ENCODE measurements around the gene HMCES. TPM values are rescaled to one million over a fixed set of nuclear protein-coding genes. Genes with fewer than 3 reads are reported as not detected.

Gene HMCES
- total RNA-seq, 1 donor from 2014 or later, result 61.2 TPM

DNA sequence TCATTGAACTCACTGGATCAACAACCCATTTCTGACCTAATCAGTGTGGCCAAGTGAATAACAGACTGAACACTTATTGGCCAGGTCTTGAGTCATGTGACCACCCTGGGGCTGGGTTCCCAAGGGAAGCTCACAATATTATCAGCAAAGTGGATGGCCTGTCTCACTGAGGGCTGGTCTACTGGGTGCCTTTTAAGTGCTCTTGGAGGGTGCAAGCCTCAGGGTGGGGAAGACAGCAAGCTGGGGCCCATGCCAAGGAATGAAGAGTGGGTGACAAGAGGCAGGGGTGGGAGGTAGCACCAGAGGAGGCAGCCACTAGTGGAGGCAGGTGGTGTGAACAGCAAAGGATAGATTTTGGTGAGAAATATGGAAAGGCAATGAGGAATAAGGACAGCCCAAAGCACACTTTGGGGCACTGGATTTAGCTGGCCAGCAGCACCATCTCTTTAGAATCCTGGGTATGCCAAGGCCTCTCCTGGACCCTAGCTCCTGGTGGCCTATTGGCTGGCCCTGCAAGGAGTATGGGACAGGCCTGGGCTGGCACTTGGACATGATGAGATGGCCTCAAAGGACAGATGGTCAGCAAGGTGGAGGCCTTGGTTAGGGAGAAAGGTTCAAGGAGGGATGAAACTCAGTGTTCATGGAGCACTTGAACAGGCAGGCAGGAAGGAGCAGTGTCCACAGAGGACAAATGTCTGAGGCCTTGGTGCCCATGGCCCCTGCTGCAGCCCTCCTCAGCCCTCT lies 34.2 kb downstream of the HMCES start:
- H3K9me3 Mint-ChIP-seq, result no peaks in the 10 kb centered on the region
- DNase-seq (ENCODE audit: low read depth, low spot score), result no peak
- TF ChIP-seq, protein P1, sequence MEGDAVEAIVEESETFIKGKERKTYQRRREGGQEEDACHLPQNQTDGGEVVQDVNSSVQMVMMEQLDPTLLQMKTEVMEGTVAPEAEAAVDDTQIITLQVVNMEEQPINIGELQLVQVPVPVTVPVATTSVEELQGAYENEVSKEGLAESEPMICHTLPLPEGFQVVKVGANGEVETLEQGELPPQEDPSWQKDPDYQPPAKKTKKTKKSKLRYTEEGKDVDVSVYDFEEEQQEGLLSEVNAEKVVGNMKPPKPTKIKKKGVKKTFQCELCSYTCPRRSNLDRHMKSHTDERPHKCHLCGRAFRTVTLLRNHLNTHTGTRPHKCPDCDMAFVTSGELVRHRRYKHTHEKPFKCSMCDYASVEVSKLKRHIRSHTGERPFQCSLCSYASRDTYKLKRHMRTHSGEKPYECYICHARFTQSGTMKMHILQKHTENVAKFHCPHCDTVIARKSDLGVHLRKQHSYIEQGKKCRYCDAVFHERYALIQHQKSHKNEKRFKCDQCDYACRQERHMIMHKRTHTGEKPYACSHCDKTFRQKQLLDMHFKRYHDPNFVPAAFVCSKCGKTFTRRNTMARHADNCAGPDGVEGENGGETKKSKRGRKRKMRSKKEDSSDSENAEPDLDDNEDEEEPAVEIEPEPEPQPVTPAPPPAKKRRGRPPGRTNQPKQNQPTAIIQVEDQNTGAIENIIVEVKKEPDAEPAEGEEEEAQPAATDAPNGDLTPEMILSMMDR (conservative IDR thresholded peaks at IDR 0.05), result no peak
- peaks cover 6% of the 10 kb centered on the region for H3K36me3 Mint-ChIP-seq (ENCODE audit: low read depth)
- peaks cover 3% of the 10 kb centered on the region for H3K27me3 Mint-ChIP-seq (ENCODE audit: low read depth)
- peaks cover 18% of the 10 kb centered on the region for H3K4me1 Mint-ChIP-seq
- peak overlapping the region; percentile 95 for H3K4me3 Mint-ChIP-seq
- peak overlapping the region; percentile 20 for H3K27ac Mint-ChIP-seq (ENCODE audit: unreplicated experiment)

DNA sequence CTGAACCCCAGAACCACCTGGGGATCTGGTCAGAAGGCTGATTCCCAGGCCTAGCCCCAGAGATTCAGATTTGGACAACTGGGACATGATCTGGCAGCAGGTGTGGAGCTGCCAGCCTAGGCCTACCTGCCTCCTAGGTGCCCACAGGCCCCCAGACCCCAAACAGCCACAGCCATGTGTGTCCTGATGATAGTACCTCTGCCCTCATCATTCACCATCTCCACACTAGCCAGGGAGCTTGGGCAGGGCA lies 34.7 kb downstream of the HMCES start:
- Mint-ChIP-seq H3K4me3 (peak overlapping the region; percentile 95), H3K36me3 (ENCODE audit: low read depth) (peaks cover 6% of the 10 kb centered on the region), H3K27ac (ENCODE audit: unreplicated experiment) (peak overlapping the region; percentile 40), H3K27me3 (ENCODE audit: low read depth) (peaks cover 3% of the 10 kb centered on the region), H3K4me1 (peaks cover 18% of the 10 kb centered on the region), H3K9me3 (no peaks in the 10 kb centered on the region)
- no peak for DNase-seq (ENCODE audit: low read depth, low spot score)
- TF ChIP-seq, protein P1 (conservative IDR thresholded peaks at IDR 0.05), result no peak

DNA sequence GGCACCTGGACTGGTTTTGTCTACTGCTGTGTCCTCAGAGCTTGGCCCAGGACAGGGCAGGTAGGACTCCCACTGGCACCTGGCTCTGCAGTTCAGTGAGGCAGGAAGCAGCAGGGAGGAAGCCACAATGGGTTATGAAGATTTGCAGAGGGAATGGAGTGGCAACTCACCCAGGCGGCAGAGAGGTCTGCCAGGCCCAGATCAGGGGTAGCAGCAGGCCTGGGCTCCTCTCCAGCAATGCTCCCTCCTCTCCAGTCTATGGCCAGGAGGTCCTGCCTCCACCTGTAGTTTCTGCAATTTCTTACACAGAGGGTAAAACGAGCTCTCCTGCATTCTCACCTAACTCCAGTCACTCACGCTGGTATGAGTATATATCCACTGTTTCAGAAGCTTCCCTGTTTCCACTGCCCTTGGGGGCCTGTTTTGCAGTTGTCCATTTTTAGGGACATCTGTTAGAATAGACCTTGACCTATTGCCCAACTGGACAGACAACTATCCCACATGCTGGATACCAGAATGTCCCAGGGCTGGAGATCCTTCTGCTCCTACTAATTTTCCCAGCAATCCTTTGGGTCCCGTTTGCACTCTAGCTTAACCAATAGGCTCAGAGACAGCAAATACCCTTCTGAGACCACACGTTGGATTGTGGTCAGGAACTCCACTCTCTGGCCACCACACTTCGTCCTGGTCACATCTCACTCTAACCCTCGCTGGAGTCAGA lies 35.2 kb downstream of the HMCES start:
- DNase-seq (ENCODE audit: low read depth, low spot score), result no peak
- Mint-ChIP-seq H3K36me3 (ENCODE audit: low read depth) (peaks cover 8% of the 10 kb centered on the region), H3K4me1 (peaks cover 22% of the 10 kb centered on the region), H3K9me3 (no peaks in the 10 kb centered on the region), H3K27ac (ENCODE audit: unreplicated experiment) (peak overlapping the region; percentile 40), H3K27me3 (ENCODE audit: low read depth) (peaks cover 3% of the 10 kb centered on the region), H3K4me3 (peak overlapping the region; percentile 95)
- TF ChIP-seq, protein P1 (conservative IDR thresholded peaks at IDR 0.05), result no peak

DNA sequence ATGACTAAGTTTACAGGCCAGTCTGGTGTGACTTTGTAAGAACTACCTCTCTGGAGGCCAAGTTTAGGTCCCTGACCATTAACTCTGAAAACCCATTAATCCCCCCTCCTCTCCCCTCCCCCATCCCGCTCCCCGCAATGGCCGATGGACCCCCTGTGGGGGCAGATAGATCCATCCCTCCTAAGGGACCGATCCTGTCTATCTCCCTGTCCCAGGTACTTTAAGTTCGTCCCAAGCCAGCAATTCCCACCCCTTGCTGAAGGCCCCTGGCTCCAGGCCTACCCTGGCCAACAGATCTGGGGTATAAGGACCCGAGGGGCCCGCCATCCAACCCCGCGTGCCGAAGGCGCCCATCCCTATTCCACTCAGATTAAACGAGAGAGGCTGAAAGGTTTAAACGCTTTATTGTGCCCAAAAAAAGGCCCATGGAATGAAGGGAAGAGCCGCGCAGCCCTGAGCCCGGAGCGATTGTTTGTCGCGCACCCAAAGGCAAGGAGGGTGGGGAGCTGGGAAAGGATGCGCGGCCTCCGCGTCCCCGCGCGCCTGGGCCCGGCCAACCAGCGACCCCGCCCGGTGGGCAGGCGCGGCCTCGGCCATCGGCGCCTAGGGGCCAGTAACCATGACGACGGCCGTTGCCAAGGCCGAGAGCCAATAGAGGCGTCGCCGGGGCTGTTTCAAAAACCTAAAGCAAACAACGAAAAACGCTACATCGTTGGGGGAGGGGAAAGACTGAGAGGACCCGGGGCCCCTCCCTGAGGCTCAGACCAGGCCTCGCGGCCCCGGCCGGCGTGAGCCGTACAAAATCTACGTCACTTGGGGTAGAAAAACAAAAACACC lies 35.9 kb downstream of the HMCES start:
- peaks cover 22% of the 10 kb centered on the region for H3K4me1 Mint-ChIP-seq
- TF ChIP-seq, protein P1 (conservative IDR thresholded peaks at IDR 0.05), result no peak
- no peaks in the 10 kb centered on the region for H3K9me3 Mint-ChIP-seq
- peak overlapping the region; percentile 95 for H3K4me3 Mint-ChIP-seq
- H3K27me3 Mint-ChIP-seq (ENCODE audit: low read depth), result peaks cover 3% of the 10 kb centered on the region
- peak overlapping the region; percentile 89 for H3K27ac Mint-ChIP-seq (ENCODE audit: unreplicated experiment)
- DNase-seq (ENCODE audit: low read depth, low spot score), result peak; percentile 88
- peaks cover 8% of the 10 kb centered on the region for H3K36me3 Mint-ChIP-seq (ENCODE audit: low read depth)

DNA sequence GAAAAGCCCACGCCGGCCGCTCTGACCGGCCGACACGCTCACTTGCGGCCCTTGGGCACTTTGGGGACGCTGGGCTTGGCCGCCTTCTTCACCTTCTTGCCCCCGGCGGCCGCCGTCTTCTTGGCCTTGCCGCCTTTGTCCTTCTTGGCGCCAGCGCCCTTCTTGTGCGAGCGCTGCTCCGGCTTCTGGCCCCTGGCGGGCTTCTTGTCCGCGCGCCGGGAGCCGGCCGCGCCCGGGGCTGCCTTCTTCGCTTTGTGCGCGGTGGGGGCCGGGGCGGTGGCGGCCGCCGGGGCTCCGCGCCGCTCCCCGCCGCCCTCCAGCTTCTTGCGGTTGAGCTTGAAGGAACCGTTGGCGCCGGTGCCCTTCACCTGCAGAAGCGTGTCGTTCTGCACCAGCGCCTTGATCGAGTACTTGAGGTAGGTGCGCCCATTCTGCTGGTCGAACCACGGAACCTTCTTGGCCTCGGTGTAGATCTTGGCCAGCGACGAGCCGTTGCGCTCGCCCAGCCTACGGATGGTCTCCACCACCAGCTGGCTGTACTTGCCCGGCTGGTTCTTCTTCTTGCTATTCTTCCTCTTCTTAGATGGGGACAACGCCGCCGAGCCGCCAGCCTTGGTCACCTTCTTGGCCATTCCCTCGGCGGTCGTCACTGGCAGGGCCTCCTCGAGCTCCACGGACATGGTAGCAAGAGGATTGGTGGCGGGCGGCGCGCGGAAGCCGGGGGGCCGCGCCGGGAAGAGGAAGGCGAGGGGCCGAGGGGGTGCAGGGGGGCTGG lies 36.7 kb downstream of the HMCES start:
- peaks cover 22% of the 10 kb centered on the region for H3K4me1 Mint-ChIP-seq
- peak overlapping the region; percentile 97 for H3K27ac Mint-ChIP-seq (ENCODE audit: unreplicated experiment)
- no peaks in the 10 kb centered on the region for H3K9me3 Mint-ChIP-seq
- H3K4me3 Mint-ChIP-seq, result peak overlapping the region; percentile 95
- H3K27me3 Mint-ChIP-seq (ENCODE audit: low read depth), result peaks cover 3% of the 10 kb centered on the region
- H3K36me3 Mint-ChIP-seq (ENCODE audit: low read depth), result peaks cover 8% of the 10 kb centered on the region
- no peak for DNase-seq (ENCODE audit: low read depth, low spot score)
- TF ChIP-seq, protein P1 (conservative IDR thresholded peaks at IDR 0.05), result no peak
